ENCODE results near the gene PLPPR1.

Gene PLPPR1

DNA sequence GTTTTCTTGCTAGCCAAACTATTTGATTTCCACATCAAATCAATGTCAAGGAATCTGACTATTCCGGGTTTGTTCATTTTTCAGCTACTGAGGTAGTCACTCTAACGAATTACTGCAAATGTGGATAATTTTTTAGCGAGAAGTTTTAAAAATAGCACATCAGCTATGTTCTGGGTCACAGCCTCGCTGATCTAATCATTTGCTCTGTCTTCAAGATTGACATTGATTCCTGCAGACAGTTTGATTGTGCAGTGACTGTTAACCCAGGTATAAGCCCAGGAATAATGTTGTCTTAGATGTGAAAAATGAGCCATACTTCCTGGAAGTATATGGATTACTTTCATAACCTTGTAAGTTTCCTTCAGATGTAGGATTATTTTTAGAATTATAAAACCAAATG, 181.1 kb downstream of the PLPPR1 start:
- DNase-seq (ENCODE audit: low read depth, low spot score): no peak

DNA sequence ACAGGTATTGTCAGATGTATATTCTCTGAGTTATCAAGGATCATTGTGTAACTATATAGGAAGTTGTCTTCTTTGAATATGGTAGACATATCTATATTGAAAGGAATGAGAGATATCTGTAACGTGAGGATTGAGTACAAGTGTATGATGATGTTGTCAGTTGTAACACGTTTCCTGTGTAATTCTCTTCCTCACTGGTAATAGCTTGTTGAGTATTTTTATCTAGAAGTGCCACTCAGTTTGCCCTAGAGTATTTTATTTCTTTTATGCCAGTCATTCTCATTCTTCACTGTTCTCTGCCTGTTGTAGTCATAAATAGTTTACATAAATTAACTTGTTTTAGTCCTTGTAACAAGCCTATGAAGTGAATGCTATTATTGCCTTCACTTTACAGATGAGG, 184.1 kb downstream of the PLPPR1 start:
- no peak for DNase-seq (ENCODE audit: low read depth, low spot score)

- DNase-seq (ENCODE audit: low read depth, low spot score): no peak
Measured at GRCh38 chr9:101219030-101219429, 190.5 kb downstream of the PLPPR1 start.

DNA sequence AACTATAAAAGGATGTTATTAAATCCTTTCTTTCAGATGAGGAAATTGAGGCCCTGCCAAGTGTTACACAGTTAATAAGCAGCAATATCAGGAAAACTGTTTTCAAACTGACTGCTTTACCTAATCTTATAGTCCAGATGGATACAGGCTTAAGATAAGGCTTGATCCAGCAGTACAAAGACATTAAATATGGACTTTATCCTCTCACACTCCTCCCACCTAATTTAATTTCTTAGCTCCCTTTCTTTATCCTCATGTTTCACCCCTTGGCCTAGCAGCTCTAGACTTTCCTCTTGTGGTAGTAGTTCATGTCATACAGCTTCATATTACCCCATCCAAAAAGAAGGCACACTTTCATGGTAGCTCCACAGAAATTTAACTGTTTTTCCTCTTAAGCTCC, 191.8 kb downstream of the PLPPR1 start:
- no peak for DNase-seq (ENCODE audit: low read depth, low spot score)

DNA sequence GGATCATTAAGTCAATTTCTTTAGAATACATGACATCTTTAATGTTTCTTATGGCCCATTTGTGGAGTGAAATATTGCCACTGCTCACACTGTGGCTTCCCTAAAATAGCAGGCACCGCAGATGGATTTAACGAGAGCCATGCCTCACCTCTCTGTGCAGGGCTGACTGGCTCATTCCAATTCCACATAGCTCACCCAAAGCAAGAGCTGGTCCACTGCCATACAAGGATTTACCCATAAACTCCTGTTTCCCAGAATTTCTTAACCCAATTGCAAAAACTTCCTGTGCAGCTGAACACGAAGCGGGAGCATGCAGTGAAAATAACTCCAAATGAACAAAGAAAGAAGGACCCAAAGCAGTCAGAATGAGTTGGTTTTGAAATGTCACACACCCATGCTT, 196.7 kb downstream of the PLPPR1 start:
- DNase-seq (ENCODE audit: low read depth, low spot score): no peak

DNA sequence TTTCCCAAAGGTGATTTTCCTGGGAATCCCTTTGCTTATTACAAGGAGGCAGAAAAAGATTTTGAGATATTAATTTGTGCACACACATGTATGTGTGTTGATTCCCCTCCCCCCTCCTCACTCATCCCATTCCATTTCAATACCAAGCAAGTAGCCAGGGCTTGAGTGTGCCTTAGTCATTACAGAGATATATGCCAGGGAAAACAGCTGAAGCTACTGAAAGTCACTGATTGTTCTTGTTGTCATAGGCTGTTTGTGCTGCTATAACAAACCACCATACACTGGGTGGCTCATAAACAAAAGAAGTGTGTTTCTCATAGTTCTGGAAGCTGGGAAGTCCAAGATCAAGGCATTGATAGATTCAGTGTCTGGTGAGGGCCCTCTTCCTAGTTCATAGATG, 197.6 kb downstream of the PLPPR1 start:
- DNase-seq (ENCODE audit: low read depth, low spot score): no peak

DNA sequence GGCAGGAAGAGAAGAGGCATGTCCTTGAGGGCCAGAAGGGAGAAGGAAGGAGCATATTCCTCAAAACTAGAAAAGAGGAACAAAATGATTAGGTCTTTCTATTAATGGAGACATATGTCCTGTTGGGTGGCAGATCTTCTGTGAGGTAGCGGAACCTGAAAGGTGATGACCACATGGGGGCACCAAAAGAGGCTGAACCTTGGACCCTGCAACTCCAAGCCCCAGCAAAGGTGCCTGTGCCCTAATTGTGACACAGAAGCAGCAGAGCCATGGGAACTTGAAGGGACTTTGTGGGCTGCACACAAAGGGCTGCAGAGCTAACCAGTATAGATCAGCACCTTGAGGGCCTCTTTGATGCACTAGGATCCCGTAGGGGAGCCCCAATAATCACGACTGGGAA, 198.3 kb downstream of the PLPPR1 start:
- DNase-seq (ENCODE audit: low read depth, low spot score): no peak

DNA sequence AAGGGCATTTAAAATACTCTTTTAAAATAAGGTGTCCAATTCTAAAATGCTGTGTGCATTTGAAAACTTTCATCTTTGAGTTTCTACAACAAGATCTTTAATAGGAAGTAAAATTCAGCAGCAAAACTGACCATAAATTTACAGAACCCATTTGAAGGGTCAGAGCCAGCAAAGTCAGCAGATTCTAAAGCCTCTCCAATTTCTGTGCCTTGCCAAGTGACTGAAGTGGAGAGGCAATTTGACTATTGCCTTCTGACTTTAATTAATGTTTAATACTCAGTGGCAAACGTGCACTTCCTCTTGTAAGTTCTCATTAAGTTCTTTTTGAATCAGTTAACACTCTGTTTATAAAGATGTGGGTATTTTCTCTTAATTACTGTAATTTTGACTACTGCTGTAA, 201.1 kb downstream of the PLPPR1 start:
- no peak for DNase-seq (ENCODE audit: low read depth, low spot score)

- no peak for DNase-seq (ENCODE audit: low read depth, low spot score)
Measured at GRCh38 chr9:101232405-101232977, 204.0 kb downstream of the PLPPR1 start.

DNA sequence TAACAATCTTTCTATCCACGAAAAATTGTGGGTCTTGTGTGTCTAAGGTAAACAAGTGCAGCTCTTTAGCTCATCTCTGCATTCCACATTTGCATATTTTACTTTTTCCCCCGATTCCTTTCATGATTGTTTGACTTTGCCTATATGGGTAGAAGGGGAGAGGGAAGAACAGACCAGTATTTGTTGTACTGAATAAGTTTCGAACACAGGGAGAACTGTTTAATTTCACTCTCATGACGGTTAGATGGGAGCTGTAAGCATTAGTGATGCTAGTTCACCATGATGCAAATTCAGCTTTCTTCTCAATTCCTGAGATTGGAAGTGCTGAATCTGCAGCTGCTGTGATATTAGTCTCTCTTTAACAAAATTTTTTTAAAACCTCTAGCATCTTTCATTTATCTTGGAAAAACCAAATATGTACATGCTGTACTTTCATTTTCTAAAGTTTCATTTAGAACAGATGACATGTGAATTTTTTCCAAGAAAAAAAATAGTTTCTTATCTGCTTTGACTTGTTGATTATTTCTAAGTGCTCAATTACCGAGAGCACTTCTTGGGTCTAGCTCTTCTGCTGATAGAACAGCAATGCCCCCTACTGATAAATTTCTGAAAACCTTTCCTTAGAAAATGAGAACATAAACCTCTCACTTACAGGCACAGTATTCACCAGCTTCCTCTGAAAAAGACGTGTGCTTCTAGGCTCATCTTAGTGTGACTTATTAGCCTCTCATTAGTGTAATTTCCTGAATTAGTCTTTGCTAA, 206.8 kb downstream of the PLPPR1 start:
- no peak for DNase-seq (ENCODE audit: low read depth, low spot score)

DNA sequence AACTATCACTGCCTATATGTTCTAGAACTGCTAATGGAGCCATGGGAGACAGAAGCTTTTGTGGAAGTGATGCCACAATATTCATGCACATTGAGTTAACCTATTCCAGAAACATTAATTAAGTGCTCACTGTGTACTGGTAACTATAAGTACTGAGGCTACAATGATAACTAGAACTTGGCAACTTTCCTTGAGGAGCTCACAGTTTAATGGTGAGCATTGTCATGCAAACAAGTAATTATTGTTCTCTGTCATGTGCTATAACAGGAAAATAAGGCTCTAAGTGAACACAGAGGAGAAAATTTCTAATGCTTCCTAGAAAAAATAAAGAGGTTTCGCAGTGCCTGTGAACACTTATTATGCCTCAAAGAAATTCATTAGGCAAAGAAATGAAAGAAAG, 214.1 kb downstream of the PLPPR1 start:
- DNase-seq (ENCODE audit: low read depth, low spot score): no peak

- no peak for DNase-seq (ENCODE audit: low read depth, low spot score)
Measured at GRCh38 chr9:101246691-101247090, 218.2 kb downstream of the PLPPR1 start.

GRCh38 chr9:101247297-101247696, 218.8 kb downstream of the PLPPR1 start:
- DNase-seq (ENCODE audit: low read depth, low spot score): no peak

- no peak for DNase-seq (ENCODE audit: low read depth, low spot score)
Measured at GRCh38 chr9:101254733-101255433, 226.4 kb downstream of the PLPPR1 start.

- DNase-seq (ENCODE audit: low read depth, low spot score): no peak
Measured at GRCh38 chr9:101264727-101265126, 236.2 kb downstream of the PLPPR1 start.

DNA sequence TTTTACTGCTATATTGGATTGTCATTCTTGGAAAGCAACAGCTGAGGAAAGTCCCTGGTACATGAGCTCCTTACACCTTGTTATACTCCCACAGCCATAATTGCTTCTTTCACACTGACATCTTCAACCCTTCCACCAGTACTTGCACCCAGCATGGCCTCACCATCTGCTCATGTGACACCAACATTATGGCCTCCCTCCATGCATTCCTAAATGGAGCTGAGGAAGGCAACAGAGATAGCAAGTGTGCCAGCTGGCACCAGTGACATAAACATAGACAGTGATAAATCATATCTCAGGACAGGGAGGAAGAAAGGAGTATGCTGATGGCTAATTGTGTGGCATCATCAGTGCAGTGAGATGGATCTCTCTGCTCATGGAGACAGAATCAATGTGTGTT, 236.7 kb downstream of the PLPPR1 start:
- peak; percentile 2 for DNase-seq (ENCODE audit: low read depth, low spot score)

GRCh38 chr9:101268426-101268825, 239.9 kb downstream of the PLPPR1 start:
- DNase-seq (ENCODE audit: low read depth, low spot score): no peak

DNA sequence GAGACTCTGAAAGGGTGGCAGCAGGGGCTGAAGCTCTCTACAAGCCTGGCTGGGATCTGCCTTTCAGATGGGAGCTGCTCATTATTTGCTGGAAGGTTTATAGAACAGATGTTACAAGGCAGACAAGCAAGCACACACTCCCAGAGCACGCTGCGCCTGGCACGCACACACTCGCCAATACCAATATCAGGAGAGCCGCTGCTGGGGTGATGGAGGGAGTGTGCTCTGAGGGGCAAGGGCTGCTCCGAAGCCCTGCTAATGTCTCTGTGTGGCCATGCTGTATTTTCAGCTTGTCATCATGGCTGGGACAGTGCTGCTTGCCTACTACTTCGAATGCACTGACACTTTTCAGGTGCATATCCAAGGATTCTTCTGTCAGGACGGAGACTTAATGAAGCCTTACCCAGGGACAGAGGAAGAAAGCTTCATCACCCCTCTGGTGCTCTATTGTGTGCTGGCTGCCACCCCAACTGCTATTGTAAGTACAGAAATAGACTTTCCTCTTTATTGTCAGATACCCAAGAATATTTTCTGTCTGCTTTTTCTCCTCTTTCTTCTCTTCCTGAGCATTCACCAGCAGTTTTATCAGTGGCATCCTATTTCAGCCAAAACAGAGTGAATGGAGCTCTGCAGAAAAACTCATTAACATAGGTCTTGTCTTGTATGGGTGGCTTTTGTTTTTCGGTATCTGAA, 241.2 kb downstream of the PLPPR1 start:
- DNase-seq (ENCODE audit: low read depth, low spot score): no peak

- no peak for DNase-seq (ENCODE audit: low read depth, low spot score)
Measured at GRCh38 chr9:101270302-101270701, 241.8 kb downstream of the PLPPR1 start.

DNA sequence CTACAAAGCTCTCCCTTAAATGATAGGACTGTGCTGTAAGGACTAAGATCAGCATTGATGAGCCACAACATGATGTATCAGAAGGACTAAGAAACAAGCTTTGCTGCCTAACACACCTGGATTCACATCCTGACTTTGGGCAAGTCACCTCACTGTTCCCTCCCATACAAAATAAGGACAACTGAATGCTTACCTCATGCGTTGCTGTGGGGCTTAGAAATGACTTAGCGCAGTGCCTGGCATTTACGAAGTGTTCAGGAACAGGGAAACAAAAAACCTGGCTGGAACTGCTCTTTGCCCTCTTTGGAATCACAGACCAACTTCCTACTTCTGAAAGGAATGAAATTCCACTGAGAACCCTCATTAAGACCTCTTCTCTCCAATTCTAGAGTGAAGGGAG, 242.6 kb downstream of the PLPPR1 start:
- no peak for DNase-seq (ENCODE audit: low read depth, low spot score)

DNA sequence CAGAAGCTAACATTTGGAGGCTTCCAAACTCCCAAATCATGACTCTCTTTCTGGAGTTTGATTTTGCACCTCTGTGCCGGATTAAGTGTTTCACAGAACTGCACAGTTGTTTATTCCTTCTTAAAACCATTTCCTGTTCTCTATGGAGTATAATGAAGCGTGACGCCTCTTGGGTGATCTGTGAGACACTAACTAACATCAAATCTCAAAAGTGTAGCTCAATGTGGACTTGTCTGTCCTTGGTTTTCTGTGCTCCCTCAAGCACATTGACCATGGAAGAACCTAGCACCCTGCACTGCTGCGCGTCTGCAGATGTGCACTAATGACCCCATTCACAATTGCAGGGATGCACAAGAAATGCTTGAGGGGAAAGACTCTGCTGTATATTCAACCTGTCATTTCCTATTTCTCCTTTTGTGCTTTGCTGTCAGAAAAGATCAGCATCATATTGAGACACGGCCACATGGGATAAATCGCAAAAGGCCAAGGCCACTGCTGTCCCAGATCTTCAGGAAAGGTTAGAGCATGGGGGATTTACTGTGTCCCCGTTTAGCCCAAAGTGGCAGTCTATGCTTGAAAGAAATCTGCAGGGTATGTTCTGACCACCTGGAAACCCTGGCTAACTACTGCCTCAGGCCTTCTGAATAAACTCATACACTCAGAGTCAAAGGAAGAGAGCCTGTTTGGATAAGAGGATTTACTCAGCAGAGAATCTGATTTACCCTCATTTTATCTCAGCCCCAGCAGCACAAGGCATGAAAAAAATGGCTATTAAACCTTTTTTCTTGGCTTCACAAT, 246.6 kb downstream of the PLPPR1 start:
- no peak for DNase-seq (ENCODE audit: low read depth, low spot score)
